GM12891 (cell line): ENCODE measurements around the gene FES.
"Not testable (repeated sequence)": the region's sequence is repeated elsewhere in the genome, so short reads cannot be mapped to it uniquely, and the experiment has no call there.

Experiments
- DNase-seq: peaks from one replicate; pipeline ENCODE4 v3.0.0; 2011; ENCODE audit warnings: low spot score; ENCODE audit not compliant: insufficient read length
- FAIRE-seq: peaks from 2 replicates; lab custom pipeline; 2011; peaks lifted over from hg19 to GRCh38; lab: Jason Lieb, UNC
- PAX5 ChIP-seq: IDR thresholded peaks from 2 replicates; pipeline ENCODE4 v1.6.1; 2011; ENCODE audit warnings: low read length, moderate library complexity, mild to moderate bottlenecking; ENCODE audit not compliant: insufficient read depth, severe bottlenecking
- POLR2A ChIP-seq: IDR thresholded peaks from 2 replicates; pipeline ENCODE4 v1.6.1; 2011; ENCODE audit warnings: low read depth, low read length, control low read depth
- POLR2AphosphoS5 ChIP-seq: IDR thresholded peaks from 2 replicates; pipeline ENCODE4 v1.6.1; 2011; ENCODE audit warnings: low read depth, low read length, control low read depth
- POU2F2 ChIP-seq: IDR thresholded peaks from 2 replicates; pipeline ENCODE4 v1.6.1; 2011; ENCODE audit warnings: low read depth, mild to moderate bottlenecking, control low read depth, low read length, moderate library complexity
- SPI1 ChIP-seq: IDR thresholded peaks from 2 replicates; pipeline ENCODE4 v1.6.1; 2011; ENCODE audit warnings: low read depth, low read length, control low read depth
- TAF1 ChIP-seq: IDR thresholded peaks from 2 replicates; pipeline ENCODE4 v1.6.1; 2011; ENCODE audit warnings: low read depth, low read length, control low read depth

Gene FES

DNA sequence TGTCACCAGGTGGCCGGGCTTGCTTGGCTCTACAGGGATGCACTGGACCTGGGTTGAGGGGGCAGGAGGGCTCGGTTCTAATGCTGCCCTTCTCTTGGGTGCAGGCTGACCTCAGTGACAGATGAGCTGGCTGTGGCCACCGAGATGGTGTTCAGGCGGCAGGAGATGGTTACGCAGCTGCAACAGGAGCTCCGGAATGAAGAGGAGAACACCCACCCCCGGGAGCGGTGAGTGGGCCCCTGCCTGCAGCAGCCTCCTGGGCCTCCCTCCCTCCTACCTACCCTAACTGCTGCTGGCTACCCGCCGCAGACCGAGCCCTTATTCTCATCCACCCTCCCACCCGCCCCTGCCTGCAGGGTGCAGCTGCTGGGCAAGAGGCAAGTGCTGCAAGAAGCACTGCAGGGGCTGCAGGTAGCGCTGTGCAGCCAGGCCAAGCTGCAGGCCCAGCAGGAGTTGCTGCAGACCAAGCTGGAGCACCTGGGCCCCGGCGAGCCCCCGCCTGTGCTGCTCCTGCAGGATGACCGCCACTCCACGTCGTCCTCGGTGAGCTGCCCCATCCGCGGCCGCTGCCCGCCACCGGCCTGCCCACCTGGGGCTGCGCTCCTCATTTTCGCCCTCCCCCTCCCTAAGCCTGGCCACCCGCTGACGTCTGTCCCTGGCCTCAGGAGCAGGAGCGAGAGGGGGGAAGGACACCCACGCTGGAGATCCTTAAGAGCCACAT lies 5.6 kb downstream of the FES start:
- no peak for DNase-seq
- TF ChIP-seq POLR2A (no peak), POU2F2 (no peak), SPI1 (no peak), POLR2AphosphoS5 (no peak), PAX5 (no peak), TAF1 (no peak)
- no peak for FAIRE-seq

DNA sequence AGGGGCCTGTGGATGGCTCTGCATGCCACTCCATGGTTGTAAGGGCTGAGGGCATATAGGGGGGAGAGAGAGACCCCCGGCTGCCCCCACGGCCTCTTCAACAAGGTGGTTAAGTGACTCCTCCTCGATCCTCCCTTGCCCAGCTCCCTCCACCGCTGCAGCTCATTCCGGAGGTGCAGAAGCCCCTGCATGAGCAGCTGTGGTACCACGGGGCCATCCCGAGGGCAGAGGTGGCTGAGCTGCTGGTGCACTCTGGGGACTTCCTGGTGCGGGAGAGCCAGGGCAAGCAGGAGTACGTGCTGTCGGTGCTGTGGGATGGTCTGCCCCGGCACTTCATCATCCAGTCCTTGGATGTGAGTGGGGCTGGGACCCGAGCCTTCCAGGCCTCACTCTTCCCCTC lies 6.5 kb downstream of the FES start:
- TF ChIP-seq POLR2AphosphoS5 (no peak), TAF1 (no peak), SPI1 (no peak), PAX5 (no peak), POLR2A (no peak), POU2F2 (no peak)
- DNase-seq, result no peak
- FAIRE-seq, result no peak

- TF ChIP-seq SPI1, result no peak
- no peak for TF ChIP-seq PAX5
- no peak for TF ChIP-seq POLR2A
- DNase-seq (no peak), FAIRE-seq (no peak)
These were observed 7.1 kb downstream of the FES start for GRCh38 chr15:90891346-90891949.

GRCh38 chr15:90892023-90892422 lies 7.7 kb downstream of the FES start:
- FAIRE-seq (no peak), DNase-seq (no peak)
- TF ChIP-seq SPI1 (no peak), TAF1 (no peak), PAX5 (no peak), POU2F2 (no peak), POLR2AphosphoS5 (no peak), POLR2A (no peak)

- FAIRE-seq, result no peak
- TF ChIP-seq POU2F2 (no peak), POLR2A (no peak), POLR2AphosphoS5 (no peak), SPI1 (no peak), TAF1 (no peak), PAX5 (no peak)
These were observed 8.3 kb downstream of the FES start for GRCh38 chr15:90892498-90893174.

DNA sequence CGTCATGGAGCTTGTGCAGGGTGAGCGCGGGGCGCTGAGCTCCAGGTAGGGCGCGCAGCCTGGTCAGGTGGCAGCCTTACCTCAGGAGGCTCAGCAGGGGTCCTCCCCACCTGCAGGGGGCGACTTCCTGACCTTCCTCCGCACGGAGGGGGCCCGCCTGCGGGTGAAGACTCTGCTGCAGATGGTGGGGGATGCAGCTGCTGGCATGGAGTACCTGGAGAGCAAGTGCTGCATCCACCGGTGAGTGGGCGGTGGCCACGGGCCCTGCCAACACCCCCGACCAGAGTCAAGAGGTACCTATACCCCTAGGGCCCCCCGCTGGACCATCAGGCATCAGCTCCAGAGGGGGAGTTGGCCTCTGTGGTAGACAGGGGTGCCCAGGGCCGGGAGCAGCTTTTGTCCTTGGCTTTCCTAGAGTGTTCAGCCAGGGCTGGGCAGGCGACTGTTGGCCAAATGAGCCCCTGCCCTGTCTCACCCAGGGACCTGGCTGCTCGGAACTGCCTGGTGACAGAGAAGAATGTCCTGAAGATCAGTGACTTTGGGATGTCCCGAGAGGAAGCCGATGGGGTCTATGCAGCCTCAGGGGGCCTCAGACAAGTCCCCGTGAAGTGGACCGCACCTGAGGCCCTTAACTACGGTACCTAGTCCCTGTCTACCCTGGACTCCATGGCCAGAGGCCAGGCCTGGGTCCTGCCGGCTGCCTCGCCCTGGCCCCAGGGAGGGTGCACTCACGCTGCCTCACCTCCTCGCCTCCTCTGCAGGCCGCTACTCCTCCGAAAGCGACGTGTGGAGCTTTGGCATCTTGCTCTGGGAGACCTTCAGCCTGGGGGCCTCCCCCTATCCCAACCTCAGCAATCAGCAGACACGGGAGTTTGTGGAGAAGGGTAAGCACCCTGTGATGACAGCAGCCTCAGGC lies 9.1 kb downstream of the FES start:
- TF ChIP-seq POLR2A (no peak), PAX5 (no peak), POU2F2 (no peak), SPI1 (no peak), POLR2AphosphoS5 (no peak), TAF1 (no peak)
- DNase-seq, result no peak
- FAIRE-seq, result no peak

More at GRCh38 chr15:90892498-90893174, 8.3 kb downstream of the FES start:
- no peak for DNase-seq

DNA sequence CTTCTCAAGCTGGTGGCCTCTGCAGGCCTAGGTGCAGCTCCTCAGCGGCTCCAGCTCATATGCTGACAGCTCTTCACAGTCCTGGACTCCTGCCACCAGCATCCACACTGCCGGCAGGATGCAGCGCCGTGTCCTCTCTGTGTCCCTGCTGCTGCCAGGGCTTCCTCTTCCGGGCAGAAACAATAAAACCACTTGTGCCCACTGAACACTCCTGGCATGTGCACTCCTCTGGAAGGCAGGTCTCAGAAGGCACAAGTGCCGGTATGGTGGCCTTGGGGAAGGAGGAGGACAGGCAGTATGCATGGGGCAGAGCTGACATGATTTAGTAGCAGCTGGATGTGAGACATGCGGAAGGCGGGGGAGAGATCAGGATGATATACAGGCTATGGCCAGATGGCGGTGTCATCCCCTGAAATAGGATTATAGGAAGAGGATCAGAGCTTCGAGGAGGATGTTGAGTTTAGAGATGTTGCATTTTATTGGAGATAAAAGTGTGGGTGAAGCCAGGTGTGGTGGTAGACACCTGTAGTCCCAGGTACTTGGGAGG lies 11.3 kb downstream of the FES start:
- DNase-seq (no peak), FAIRE-seq (no peak)
- no peak for TF ChIP-seq SPI1
- TF ChIP-seq PAX5, result no peak
- no peak for TF ChIP-seq POLR2AphosphoS5
- no peak for TF ChIP-seq TAF1
- no peak for TF ChIP-seq POU2F2
- TF ChIP-seq POLR2A, result no peak

DNA sequence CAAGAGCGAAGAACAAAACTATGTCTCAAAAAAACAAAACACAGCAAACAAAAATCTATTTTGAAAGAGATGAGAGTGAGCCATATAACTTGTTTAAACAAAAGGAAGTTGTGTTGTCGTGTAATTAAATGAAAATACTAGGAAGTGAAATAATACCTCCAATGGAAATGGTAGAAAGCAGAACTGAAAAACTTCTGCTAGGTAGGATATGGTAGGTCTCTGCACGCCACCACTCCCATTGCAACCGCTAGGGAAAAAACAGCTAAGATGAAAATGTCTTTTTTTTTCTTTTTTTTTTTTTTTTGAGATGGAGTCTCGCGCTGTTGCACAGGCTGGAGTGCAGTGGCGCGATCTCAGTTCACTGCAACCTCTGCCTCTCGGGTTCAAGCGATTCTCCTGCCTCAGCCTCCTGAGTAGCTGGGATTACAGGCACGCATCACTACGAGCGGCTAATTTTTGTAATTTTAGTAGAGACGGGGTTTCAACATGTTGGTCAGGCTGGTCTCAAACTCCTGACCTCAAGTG lies 12.9 kb downstream of the FES start:
- DNase-seq, FAIRE-seq: not testable (repeated sequence)

DNA sequence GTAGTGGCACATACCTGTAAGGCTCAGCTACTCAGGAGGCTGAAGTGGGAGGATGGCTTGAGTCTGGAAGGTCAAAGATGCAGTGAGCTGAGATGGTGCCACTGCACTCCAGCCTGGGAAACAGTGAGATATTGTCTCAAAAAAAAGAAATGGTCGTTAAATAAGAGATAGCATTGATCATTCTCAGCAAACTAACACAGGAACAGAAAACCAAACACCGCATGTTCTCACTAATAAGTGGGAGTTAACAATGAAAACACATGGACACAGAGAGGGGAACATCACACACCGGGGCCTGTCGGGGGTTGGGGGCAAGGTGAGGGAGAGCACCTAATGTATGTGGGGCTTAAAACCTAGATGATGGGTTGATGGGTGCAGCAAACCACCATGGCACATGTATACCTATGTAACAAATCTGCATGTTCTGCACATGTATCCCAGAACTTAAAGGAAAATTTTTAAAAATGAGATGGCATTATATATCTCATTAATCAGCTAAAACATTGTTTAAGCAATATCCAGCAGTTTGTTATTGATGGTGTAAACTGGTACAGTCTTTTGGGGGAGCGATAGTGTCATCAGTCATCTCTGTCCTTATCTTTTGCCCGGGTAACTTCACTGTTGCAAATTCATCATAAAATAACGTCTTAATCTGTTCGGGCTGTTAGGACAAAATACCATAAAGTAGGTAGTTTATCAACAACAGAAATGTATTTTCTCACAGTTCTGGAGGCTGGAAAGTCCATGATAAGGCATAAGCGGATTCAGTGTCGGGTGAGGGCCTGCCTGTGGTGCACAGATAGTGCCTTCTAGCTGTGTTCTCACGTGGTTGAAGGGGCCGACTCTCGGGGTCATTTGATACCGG lies 17.1 kb downstream of the FES start:
- DNase-seq, result no peak
- no peak for TF ChIP-seq SPI1
- TF ChIP-seq POU2F2, result no peak
- no peak for TF ChIP-seq PAX5
- no peak for TF ChIP-seq POLR2AphosphoS5
- no peak for TF ChIP-seq POLR2A
- no peak for TF ChIP-seq TAF1

More for the DNA sequence above, 12.9 kb downstream of the FES start:
- TF ChIP-seq SPI1, result peak; percentile 95

More for the DNA sequence above, 17.1 kb downstream of the FES start:
- no peak for FAIRE-seq
